ACHN (cell line): ENCODE measurements around the gene ADD2.

Experiments
- DNase-seq: peaks from one replicate; pipeline ENCODE4 v3.0.0-alpha.2; 2015
- in situ Hi-C: cut with HindIII; loops from 2 replicates; pipeline ENCODE4 v1.10.0; 2017; ENCODE audit warnings: low sequenced_read_pairs, low pct_ligation_motif_present, low pct_unique_long_range_greater_than_20kb

The ADD2 gene

DNA sequence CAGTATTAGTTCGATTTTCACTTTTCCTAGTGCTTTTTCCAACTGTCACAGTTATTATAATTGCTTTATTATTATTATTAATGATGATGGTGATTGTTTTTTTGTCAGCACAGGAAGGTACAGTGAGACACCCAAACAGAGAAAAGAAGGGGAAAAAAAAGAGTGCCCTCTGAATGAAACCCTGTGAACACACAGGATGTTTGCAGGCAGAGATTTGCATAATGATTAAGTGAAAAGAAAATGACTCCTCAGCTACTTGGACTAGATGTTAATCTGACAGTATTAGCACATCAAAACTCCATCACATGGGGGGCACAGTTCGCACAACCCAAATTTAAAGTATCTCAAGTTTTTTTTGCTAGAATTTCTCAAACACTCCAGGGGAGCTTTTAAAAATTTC lies 32.9 kb downstream of the ADD2 start:
- DNase-seq, result no peak
- in situ Hi-C loops, result no loop called here

GRCh38 chr2:70733646-70734180 lies 34.3 kb downstream of the ADD2 start:
- in situ Hi-C loops, result no loop called here
- no peak for DNase-seq

- no peak for DNase-seq
- in situ Hi-C loops, result no loop called here
Observed at GRCh38 chr2:70732766-70733645, 35.0 kb downstream of the ADD2 start.

- in situ Hi-C loops, result no loop called here
Observed at GRCh38 chr2:70730730-70731129, 37.3 kb downstream of the ADD2 start.

GRCh38 chr2:70729647-70730046 lies 38.4 kb downstream of the ADD2 start:
- in situ Hi-C loops, result no loop called here

More at GRCh38 chr2:70730730-70731129, 37.3 kb downstream of the ADD2 start:
- no peak for DNase-seq

GRCh38 chr2:70728128-70728527 lies 39.9 kb downstream of the ADD2 start:
- no peak for DNase-seq
- in situ Hi-C loops, result no loop called here

More at GRCh38 chr2:70729647-70730046, 38.4 kb downstream of the ADD2 start:
- no peak for DNase-seq

GRCh38 chr2:70726947-70727725 lies 40.9 kb downstream of the ADD2 start:
- in situ Hi-C loops, result no loop called here
- peak; percentile 37 for DNase-seq

DNA sequence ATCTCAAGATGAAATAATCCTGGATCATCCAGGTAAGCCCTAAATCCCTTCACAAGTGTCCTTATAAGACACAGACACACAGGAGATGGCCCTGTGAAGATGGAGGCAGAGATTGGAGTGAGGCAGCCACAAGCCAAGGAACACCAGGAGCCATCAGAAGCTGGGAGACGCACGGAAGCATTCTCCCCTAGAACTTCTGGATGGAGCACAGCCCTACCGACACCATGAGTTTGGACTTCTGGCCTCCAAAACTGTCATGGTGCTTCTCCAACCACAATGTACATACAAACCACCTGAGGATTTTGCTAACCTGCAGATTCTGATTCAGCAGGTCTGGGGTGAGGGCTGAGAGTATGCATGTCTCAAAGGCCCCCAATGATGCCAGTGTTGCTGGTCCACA lies 42.5 kb downstream of the ADD2 start:
- DNase-seq, result no peak
- in situ Hi-C loops, result no loop called here

DNA sequence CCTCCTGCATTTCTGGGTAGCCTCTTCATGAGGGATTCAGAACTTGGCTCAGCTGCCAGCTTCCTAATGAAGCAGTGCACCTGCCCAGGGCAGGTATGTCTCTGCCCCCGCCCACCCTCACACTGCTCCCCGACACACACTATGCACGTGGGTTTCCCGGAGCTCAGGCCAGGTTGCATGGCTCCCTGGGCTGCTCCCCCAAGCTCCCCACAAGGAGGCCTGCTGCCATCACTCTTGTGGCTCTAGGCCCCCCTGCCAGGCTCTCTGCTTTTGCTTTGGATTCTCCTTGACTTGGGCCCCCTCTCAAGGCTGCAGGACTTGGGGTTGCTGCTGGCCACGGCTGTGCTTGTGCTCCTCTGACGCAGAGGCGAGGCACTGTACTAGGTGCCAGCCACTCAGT lies 43.6 kb downstream of the ADD2 start:
- in situ Hi-C loops, result no loop called here
- no peak for DNase-seq

- in situ Hi-C loops, result no loop called here
- no peak for DNase-seq
Observed at GRCh38 chr2:70723286-70723885, 44.6 kb downstream of the ADD2 start.

- DNase-seq, result no peak
- in situ Hi-C loops, result no loop called here
Observed at GRCh38 chr2:70720124-70720523, 47.9 kb downstream of the ADD2 start.

DNA sequence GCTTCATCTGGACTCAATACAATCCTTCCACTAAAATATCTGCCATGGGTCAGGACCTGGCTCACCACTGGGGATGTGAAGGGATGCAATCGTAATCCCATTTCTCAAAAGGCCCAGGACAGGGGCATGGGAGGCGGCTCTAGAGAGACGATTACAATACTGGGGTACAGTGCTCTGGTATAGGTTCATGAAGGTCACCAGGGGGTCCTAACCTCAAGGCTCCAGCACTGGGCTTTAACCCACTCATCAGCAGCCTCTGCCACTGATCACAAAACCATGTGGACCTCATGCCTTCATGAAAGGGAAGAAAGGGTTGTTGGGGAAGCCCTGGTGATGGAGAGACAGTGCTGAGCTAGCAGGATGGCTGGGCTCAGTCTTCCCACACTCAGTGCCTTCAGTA lies 48.8 kb downstream of the ADD2 start:
- DNase-seq, result no peak
- in situ Hi-C loops, result no loop called here

DNA sequence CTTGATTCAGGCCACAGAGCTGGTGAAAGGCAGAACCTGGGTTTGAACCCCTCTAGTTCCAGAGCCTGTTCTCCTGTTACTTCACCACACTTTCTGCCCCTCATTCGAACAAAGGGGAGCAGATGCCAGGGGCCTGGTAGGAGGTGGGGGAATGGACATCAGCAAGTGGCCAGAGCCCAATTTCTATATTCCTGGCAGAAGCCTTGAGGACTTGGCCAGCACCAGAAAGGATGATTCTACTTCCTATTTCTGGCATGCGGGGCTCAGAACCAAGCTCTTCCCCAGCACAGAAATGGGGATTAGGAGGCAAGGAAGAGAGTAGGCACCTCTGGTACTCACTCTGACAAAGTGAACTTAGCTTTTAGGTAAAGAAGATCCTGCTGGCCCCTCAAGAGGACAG lies 49.3 kb downstream of the ADD2 start:
- DNase-seq, result no peak
- in situ Hi-C loops, result no loop called here

DNA sequence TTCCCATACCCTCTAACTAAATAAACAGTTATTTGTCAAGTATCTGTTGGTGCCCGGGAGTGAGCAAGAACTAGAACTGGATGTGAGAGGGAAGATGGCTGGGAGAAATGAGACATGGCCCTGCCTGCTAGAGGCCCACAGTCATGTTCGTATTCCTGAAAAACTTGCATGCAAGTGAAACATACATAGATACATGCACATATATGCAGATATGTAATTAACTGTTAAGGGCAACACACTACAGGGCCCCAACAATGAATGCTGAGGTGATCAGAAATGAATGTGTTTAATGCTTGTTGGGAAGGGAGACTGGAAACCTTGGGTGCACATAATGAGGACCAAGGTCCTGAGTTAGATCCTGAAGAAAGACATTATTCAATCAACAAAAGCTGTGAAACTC lies 49.8 kb downstream of the ADD2 start:
- in situ Hi-C loops, result no loop called here
- no peak for DNase-seq

GRCh38 chr2:70717431-70718038 lies 50.5 kb downstream of the ADD2 start:
- in situ Hi-C loops, result no loop called here
- DNase-seq, result no peak

GRCh38 chr2:70716951-70717350 lies 51.0 kb downstream of the ADD2 start:
- in situ Hi-C loops, result no loop called here
- no peak for DNase-seq

DNA sequence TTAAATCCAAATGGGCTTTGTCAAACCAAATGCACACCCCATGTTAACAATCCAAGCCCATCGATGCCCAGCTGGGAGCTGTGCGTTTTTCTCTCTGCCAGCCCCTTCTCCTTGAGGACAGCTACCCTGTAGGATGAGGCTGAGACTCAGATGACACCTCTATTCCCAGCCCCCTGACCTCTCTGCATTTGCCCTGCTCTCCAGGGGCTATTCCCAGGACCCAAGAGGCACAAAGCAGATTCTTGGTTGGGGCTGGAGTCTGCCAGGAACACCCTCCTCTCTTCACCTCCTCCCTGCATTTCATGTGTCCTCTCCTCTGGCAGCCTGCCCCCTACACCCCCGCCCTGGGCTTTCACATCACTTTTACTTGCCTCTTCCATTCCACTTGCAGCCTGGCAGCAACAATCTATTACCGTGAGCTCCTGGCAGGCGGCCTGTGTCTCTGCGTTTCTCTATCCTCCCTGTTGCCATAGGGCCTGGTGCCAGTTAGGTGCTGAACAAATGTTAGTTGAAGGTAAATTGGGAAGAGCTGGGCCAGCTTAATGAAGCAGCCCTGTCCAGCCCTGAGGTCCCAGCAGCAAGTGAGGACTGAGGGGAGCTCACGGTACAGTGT lies 51.8 kb downstream of the ADD2 start:
- in situ Hi-C loops, result no loop called here
- DNase-seq, result no peak
